ENCODE data around the gene HSPB9.
"Not testable (repeated sequence)": the region's sequence is repeated elsewhere in the genome, so short reads cannot be mapped to it uniquely, and the experiment has no call there.

Gene HSPB9

GRCh38 chr17:42135664-42136653 lies 13.4 kb downstream of the HSPB9 start:
- no peak overlapping the region for H3K4me3 ChIP-seq
- in situ Hi-C loops (cut with MboI; ENCODE audit: low sequenced_read_pairs) = no loop called here
- no peaks in the 10 kb centered on the region for H3K9me3 ChIP-seq
- H3K36me3 ChIP-seq (replicated peaks) = peaks cover 13% of the 10 kb centered on the region
- H3K4me1 ChIP-seq = no peaks in the 10 kb centered on the region
- no peaks in the 10 kb centered on the region for H3K27me3 ChIP-seq (ENCODE audit: low read depth)
- DNase-seq (ENCODE audit: low spot score in 2 of 2) = no peak

GRCh38 chr17:42136654-42137051 lies 14.0 kb downstream of the HSPB9 start:
- Histone ChIP-seq H3K4me1 (peaks cover under 1% of the 10 kb centered on the region), H3K9me3 (no peaks in the 10 kb centered on the region), H3K27me3 (ENCODE audit: low read depth) (no peaks in the 10 kb centered on the region), H3K4me3 (no peak overlapping the region), H3K36me3 (replicated peaks) (peaks cover 20% of the 10 kb centered on the region)
- in situ Hi-C loops (cut with MboI; ENCODE audit: low sequenced_read_pairs) = no loop called here
- DNase-seq (ENCODE audit: low spot score in 2 of 2) = no peak

- no peak for DNase-seq (ENCODE audit: low spot score in 2 of 2)
- Histone ChIP-seq H3K9me3 (no peaks in the 10 kb centered on the region), H3K4me1 (peaks cover 20% of the 10 kb centered on the region), H3K27me3 (ENCODE audit: low read depth) (no peaks in the 10 kb centered on the region), H3K4me3 (no peak overlapping the region), H3K36me3 (replicated peaks) (peaks cover 21% of the 10 kb centered on the region)
- in situ Hi-C loops (cut with MboI; ENCODE audit: low sequenced_read_pairs) = no loop called here
Observed at GRCh38 chr17:42138749-42139492, 16.3 kb downstream of the HSPB9 start.

- Histone ChIP-seq H3K4me1 (peaks cover 20% of the 10 kb centered on the region), H3K36me3 (replicated peaks) (peaks cover 24% of the 10 kb centered on the region)
- H3K27me3 ChIP-seq (ENCODE audit: low read depth); DNase-seq (ENCODE audit: low spot score in 2 of 2); H3K9me3 ChIP-seq; in situ Hi-C loops (cut with MboI; ENCODE audit: low sequenced_read_pairs); H3K4me3 ChIP-seq: not testable (repeated sequence)
Observed at GRCh38 chr17:42140690-42141089, 18.1 kb downstream of the HSPB9 start.

- DNase-seq (ENCODE audit: low spot score in 2 of 2) = no peak
- Histone ChIP-seq H3K36me3 (replicated peaks) (peaks cover 17% of the 10 kb centered on the region), H3K4me3 (no peak overlapping the region), H3K4me1 (peaks cover 20% of the 10 kb centered on the region), H3K27me3 (ENCODE audit: low read depth) (no peaks in the 10 kb centered on the region), H3K9me3 (no peaks in the 10 kb centered on the region)
- in situ Hi-C loops (cut with MboI; ENCODE audit: low sequenced_read_pairs) = no loop called here
Observed at GRCh38 chr17:42141382-42141781, 18.8 kb downstream of the HSPB9 start.

- Histone ChIP-seq H3K27me3 (ENCODE audit: low read depth) (no peaks in the 10 kb centered on the region), H3K4me3 (no peak overlapping the region), H3K36me3 (replicated peaks) (peaks cover 17% of the 10 kb centered on the region), H3K4me1 (peaks cover 20% of the 10 kb centered on the region), H3K9me3 (no peaks in the 10 kb centered on the region)
- peak; percentile 84 to 93 for DNase-seq (ENCODE audit: low spot score in 2 of 2)
- in situ Hi-C loops (cut with MboI; ENCODE audit: low sequenced_read_pairs) = no loop called here
Observed at GRCh38 chr17:42142371-42142896, 19.8 kb downstream of the HSPB9 start.

- Histone ChIP-seq H3K4me1 (peaks cover 20% of the 10 kb centered on the region), H3K36me3 (replicated peaks) (peaks cover 17% of the 10 kb centered on the region)
- H3K9me3 ChIP-seq; DNase-seq (ENCODE audit: low spot score in 2 of 2); H3K27me3 ChIP-seq (ENCODE audit: low read depth); H3K4me3 ChIP-seq; in situ Hi-C loops (cut with MboI; ENCODE audit: low sequenced_read_pairs): not testable (repeated sequence)
Observed at GRCh38 chr17:42143138-42143537, 20.5 kb downstream of the HSPB9 start.

GRCh38 chr17:42146911-42147607 lies 24.5 kb downstream of the HSPB9 start:
- in situ Hi-C loops (cut with MboI; ENCODE audit: low sequenced_read_pairs) = no loop called here
- H3K9me3 ChIP-seq = no peaks in the 10 kb centered on the region
- no peak for DNase-seq (ENCODE audit: low spot score in 2 of 2)
- H3K4me3 ChIP-seq = no peak overlapping the region
- H3K36me3 ChIP-seq (replicated peaks) = peaks cover 13% of the 10 kb centered on the region
- peaks cover 16% of the 10 kb centered on the region for H3K4me1 ChIP-seq
- H3K27me3 ChIP-seq (ENCODE audit: low read depth) = no peaks in the 10 kb centered on the region

GRCh38 chr17:42153919-42154742 lies 31.5 kb downstream of the HSPB9 start:
- Histone ChIP-seq H3K27me3 (ENCODE audit: low read depth) (no peaks in the 10 kb centered on the region), H3K36me3 (replicated peaks) (peaks cover 3% of the 10 kb centered on the region; the same call in 1 of the 2 replicates), H3K4me3 (peak overlapping the region; percentile 97), H3K9me3 (no peaks in the 10 kb centered on the region), H3K4me1 (peaks cover 8% of the 10 kb centered on the region)
- peak; percentile 50 to 51 for DNase-seq (ENCODE audit: low spot score in 2 of 2)
- in situ Hi-C loops (cut with MboI; ENCODE audit: low sequenced_read_pairs) = no loop called here

- H3K9me3 ChIP-seq = no peaks in the 10 kb centered on the region
- no peak for DNase-seq (ENCODE audit: low spot score in 2 of 2)
- in situ Hi-C loops (cut with MboI; ENCODE audit: low sequenced_read_pairs) = no loop called here
- H3K27me3 ChIP-seq (ENCODE audit: low read depth) = no peaks in the 10 kb centered on the region
- peaks cover 3% of the 10 kb centered on the region; the same call in 1 of the 2 replicates for H3K36me3 ChIP-seq (replicated peaks)
- H3K4me3 ChIP-seq = no peak overlapping the region; the same call in 1 of the 2 replicates
- peaks cover 8% of the 10 kb centered on the region for H3K4me1 ChIP-seq
Observed at GRCh38 chr17:42155614-42156045, 33.0 kb downstream of the HSPB9 start.

GRCh38 chr17:42159796-42160530 lies 37.4 kb downstream of the HSPB9 start:
- Histone ChIP-seq H3K4me1 (no peaks in the 10 kb centered on the region), H3K4me3 (no peak overlapping the region), H3K36me3 (replicated peaks) (no peaks in the 10 kb centered on the region), H3K27me3 (ENCODE audit: low read depth) (no peaks in the 10 kb centered on the region), H3K9me3 (no peaks in the 10 kb centered on the region)
- no peak for DNase-seq (ENCODE audit: low spot score in 2 of 2)
- in situ Hi-C loops (cut with MboI; ENCODE audit: low sequenced_read_pairs) = no loop called here

GRCh38 chr17:42160531-42160910 lies 37.9 kb downstream of the HSPB9 start:
- no peaks in the 10 kb centered on the region for H3K36me3 ChIP-seq (replicated peaks)
- H3K4me1 ChIP-seq = no peaks in the 10 kb centered on the region
- DNase-seq (ENCODE audit: low spot score in 2 of 2) = no peak
- H3K27me3 ChIP-seq (ENCODE audit: low read depth) = no peaks in the 10 kb centered on the region
- no peaks in the 10 kb centered on the region for H3K9me3 ChIP-seq
- in situ Hi-C loops (cut with MboI; ENCODE audit: low sequenced_read_pairs) = no loop called here
- no peak overlapping the region for H3K4me3 ChIP-seq
